Measurements from ENCODE around the gene LSM14A.
A peak's percentile ranks its signal among the peaks of the same experiment; 100 is the strongest.
"Not testable (repeated sequence)": the region's sequence is repeated elsewhere in the genome, so short reads cannot be mapped to it uniquely, and the experiment has no call there.

LSM14A gene

DNA sequence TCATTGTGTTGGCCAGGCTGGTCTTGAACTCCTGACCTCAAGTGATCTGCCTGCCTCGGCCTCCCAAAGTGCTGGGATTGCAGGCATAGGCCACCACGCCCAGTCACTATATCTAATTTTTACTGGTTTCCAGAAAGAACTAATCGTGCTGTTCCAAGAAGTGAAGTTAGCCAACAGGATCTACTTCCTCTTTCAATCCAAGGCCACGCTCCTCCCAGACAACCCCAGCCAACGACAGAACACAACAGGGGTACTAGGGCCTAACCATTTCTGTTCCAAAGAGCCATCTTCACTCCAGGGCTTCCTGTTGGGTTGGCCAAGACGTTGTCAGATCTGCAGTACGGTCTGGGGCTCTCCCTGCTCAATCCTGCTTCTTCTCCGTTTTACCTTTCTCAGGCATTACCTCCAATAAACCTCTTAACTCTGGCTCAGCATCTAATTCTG, 7.0 kb upstream of the LSM14A start:
- DNase-seq (ENCODE audit: low read depth): no peak
- TF ChIP-seq, protein P1, sequence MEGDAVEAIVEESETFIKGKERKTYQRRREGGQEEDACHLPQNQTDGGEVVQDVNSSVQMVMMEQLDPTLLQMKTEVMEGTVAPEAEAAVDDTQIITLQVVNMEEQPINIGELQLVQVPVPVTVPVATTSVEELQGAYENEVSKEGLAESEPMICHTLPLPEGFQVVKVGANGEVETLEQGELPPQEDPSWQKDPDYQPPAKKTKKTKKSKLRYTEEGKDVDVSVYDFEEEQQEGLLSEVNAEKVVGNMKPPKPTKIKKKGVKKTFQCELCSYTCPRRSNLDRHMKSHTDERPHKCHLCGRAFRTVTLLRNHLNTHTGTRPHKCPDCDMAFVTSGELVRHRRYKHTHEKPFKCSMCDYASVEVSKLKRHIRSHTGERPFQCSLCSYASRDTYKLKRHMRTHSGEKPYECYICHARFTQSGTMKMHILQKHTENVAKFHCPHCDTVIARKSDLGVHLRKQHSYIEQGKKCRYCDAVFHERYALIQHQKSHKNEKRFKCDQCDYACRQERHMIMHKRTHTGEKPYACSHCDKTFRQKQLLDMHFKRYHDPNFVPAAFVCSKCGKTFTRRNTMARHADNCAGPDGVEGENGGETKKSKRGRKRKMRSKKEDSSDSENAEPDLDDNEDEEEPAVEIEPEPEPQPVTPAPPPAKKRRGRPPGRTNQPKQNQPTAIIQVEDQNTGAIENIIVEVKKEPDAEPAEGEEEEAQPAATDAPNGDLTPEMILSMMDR (IDR thresholded peaks at IDR 0.05; ENCODE audit: insufficient read depth, low read depth, low read length, missing control alignments): no peak
- H3K4me3 ChIP-seq (ENCODE audit: low read depth, low read length): no peak overlapping the region

DNA sequence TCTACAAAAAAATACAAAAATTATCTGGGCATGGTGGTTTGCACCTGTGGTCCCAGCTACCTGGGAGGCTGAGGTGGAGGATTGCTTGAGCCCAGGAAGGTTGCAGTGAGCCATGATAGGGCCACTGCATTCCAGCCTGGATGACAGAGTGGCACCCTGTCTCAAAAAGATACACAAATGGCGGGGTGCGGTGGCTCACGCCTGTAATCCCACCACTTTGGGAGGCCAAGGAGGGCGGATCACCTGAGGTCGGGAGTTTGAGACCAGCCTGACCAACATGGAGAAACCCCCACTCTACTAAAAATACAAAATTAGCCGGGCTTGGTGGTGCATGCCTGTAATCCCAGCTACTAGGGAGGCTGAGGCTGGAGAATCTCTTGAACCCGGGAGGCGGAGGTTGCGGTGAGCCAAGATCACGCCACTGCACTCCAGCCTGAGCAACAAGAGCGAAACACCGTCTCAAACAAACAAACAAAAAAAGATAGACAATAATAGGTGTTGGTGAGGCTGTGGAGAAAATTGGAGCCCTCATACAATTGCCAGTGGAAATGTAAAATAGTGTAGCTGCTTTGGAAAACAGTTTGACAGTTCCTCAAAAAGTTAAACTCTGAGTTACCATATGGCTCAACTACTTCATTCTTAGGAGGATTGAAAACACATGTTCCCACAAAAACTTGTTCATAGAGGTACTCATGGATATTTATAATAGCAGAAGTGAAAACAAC, 2.7 kb upstream of the LSM14A start:
- DNase-seq (ENCODE audit: low read depth): not testable (repeated sequence)

DNA sequence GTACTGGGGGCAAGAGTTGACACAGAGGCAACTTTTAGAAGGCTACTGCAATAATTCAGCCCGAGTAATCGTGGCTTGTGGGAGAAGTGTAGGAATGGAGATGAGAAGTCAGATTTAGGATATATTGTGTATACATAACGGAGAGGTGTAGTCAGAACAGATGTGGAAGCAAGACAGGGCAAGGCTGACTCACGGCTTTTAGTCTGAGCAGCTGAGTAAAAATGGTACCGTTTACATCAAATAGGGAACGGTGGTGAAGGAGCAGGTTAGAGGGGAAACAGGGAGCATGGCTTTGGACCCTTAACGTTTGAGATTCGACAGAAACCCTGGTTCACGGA, 796 bp upstream of the LSM14A start:
- H3K4me3 ChIP-seq (ENCODE audit: low read depth, low read length): peak overlapping the region; percentile 71
- TF ChIP-seq, protein P1 (IDR thresholded peaks at IDR 0.05; ENCODE audit: insufficient read depth, low read depth, low read length, missing control alignments): no peak
- no peak for DNase-seq (ENCODE audit: low read depth)

More for the DNA sequence above, 2.7 kb upstream of the LSM14A start:
- not testable (repeated sequence) for H3K4me3 ChIP-seq (ENCODE audit: low read depth, low read length)

DNA sequence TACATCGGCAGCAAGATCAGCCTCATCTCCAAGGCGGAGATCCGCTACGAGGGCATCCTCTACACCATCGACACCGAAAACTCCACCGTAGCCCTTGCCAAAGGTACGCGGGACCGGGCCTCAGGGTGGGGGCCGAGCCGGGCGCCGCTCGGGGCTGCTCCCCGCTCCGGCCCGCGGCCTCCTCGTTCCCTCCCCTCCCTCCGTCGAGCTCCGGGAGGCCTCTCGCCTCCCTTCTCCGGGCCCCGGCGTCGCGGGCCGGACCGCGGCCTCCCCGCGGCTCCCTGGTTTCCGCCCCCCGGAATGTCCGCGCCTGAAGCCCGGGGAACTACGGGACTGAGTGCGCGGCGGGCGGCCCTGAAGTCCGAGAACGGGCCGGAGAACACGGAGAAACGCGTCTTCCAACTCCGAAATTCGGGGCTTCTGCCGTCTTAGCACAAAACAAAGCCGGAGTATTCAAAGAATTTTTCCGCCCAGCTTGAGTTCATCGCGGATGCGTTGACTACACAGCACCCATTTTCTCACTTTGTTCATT, 423 bp downstream of the LSM14A start:
- H3K4me3 ChIP-seq (ENCODE audit: low read depth, low read length): peak overlapping the region; percentile 76
- TF ChIP-seq, protein P1 (IDR thresholded peaks at IDR 0.05; ENCODE audit: insufficient read depth, low read depth, low read length, missing control alignments): no peak
- DNase-seq (ENCODE audit: low read depth): peak; percentile 33

DNA sequence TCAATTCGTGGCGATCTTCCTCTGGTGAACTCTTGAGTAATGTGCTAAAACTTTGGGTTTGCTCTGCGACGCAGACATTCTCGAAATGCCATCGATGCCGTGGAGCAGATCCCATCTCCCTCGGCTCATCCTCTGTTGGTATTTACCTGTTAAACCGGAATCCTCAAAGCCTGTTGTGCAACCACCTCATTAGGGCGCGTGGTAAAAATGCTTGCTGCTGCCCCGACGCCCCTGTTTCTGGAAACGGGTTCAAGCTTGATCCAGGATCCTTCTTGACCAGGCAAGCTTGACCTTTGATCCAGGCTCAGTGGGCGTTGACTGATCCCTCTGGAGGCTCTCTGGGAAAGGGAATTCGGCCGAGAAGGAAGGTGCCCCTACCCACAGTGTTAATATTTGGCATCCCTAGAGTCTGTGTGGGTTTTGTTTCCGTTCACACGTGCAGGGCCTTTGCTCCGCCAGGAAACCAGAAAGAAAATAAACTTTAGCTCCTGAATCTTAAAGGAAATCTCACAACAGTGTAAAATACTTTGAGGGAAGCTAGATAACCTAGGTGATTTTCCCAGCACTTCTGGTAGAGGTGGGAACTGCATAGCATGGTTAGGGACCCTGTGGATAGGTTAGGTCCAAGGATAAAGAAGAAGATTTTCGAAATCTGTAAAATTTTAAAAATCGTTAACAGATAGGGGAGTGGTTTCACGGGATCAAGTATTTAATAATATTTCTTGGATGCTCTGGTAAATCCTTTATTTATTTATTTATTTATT, 1.1 kb downstream of the LSM14A start:
- peak overlapping the region; percentile 76 for H3K4me3 ChIP-seq (ENCODE audit: low read depth, low read length)
- TF ChIP-seq, protein P1 (IDR thresholded peaks at IDR 0.05; ENCODE audit: insufficient read depth, low read depth, low read length, missing control alignments): no peak
- peak; percentile 36 for DNase-seq (ENCODE audit: low read depth)

DNA sequence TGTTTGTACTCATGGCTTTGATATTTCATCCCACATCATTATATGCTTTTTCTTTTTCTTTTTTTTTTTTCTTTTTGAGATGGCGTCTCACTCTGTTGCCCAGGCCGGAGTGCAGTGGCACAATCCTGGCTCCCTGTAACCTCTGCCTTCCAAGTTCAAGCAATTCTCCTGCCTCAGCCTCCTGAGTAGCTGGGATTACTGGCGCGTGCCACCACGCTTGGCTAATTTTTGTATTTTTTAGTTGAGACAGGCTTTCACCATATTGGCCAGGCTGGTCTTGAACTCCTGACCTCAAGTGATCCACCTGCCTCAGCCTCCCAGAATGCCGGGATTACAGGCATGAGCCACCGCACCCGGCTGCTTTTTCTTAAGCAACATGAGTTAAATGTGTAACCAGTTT, 2.9 kb downstream of the LSM14A start:
- peak overlapping the region; percentile 76 for H3K4me3 ChIP-seq (ENCODE audit: low read depth, low read length)
- not testable (repeated sequence) for DNase-seq (ENCODE audit: low read depth)

DNA sequence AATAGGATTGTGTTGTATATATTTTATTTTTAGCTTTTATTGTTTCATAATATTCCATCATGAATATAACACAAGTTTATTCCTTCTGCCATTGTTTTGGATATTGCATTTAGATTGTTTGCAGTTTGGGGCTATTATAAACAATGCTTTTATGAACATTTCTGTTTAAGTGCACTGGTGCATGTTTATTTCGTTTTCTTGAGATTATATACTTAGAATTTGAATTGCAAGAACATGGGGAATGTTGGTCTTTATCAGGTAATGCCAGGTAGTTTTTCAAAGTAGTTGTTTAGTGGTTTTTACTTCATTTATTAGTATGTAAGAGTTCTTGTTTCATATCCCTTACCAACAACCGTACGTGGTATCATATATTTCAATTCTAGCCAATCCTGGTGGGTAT, 4.3 kb downstream of the LSM14A start:
- H3K4me3 ChIP-seq (ENCODE audit: low read depth, low read length): peak overlapping the region; percentile 76
- TF ChIP-seq, protein P1 (IDR thresholded peaks at IDR 0.05; ENCODE audit: insufficient read depth, low read depth, low read length, missing control alignments): no peak
- DNase-seq (ENCODE audit: low read depth): no peak
